Ectodermal cell (in vitro differentiated cells): ENCODE measurements around the gene SRPK2.
"Not testable (repeated sequence)": the region's sequence is repeated elsewhere in the genome, so short reads cannot be mapped to it uniquely, and the experiment has no call there.

Experiments
- H3K27ac ChIP-seq: 2 replicates; pipeline ENCODE4 v1.7.0; 2013; ENCODE audit warnings: mild to moderate bottlenecking, low read depth, low read length; ENCODE audit not compliant: insufficient read depth, poor library complexity, severe bottlenecking
- H3K27me3 ChIP-seq: 2 replicates; pipeline ENCODE4 v1.7.0; 2013; ENCODE audit warnings: mild to moderate bottlenecking, low read length; ENCODE audit not compliant: insufficient read depth, control insufficient read depth, poor library complexity, severe bottlenecking
- H3K36me3 ChIP-seq: one replicate; pipeline ENCODE4 v1.7.0; 2013; ENCODE audit warnings: low read length; ENCODE audit not compliant: control insufficient read depth, insufficient read depth
- H3K4me1 ChIP-seq: one replicate; pipeline ENCODE4 v1.7.0; 2013; ENCODE audit warnings: low read length; ENCODE audit not compliant: control insufficient read depth, insufficient read depth
- H3K4me3 ChIP-seq: 2 replicates; pipeline ENCODE4 v1.7.0; 2013; ENCODE audit warnings: low read depth, low read length, control low read depth; ENCODE audit not compliant: insufficient read depth
- H3K9me3 ChIP-seq: 2 replicates; pipeline ENCODE4 v1.7.0; 2013; ENCODE audit warnings: mild to moderate bottlenecking, low read length, moderate library complexity; ENCODE audit not compliant: control insufficient read depth
- WGBS, 2 experiments: methylation state at CpG; one replicate each; pipeline ENCODE4 v1.1.7; 2013; ENCODE audit warnings: missing lambda C conversion rate in 2 of 2; 5-methylcytosine and 5-hydroxymethylcytosine counted together

Gene SRPK2

GRCh38 chr7:105268511-105269392, 120.0 kb downstream of the SRPK2 start:
- WGBS, 2 experiments, result 81 to 86% methylated on average over 5 of the region's 6 CpGs
- H3K27me3 ChIP-seq, result no peaks in the 10 kb centered on the region
- H3K9me3 ChIP-seq, result no peaks in the 10 kb centered on the region
- no peak overlapping the region for H3K4me3 ChIP-seq
- H3K27ac ChIP-seq, result no peak overlapping the region
- no peaks in the 10 kb centered on the region for H3K36me3 ChIP-seq
- H3K4me1 ChIP-seq, result no peaks in the 10 kb centered on the region

- Histone ChIP-seq H3K4me3 (no peak overlapping the region), H3K4me1 (no peaks in the 10 kb centered on the region), H3K36me3 (no peaks in the 10 kb centered on the region), H3K27ac (no peak overlapping the region), H3K9me3 (no peaks in the 10 kb centered on the region), H3K27me3 (no peaks in the 10 kb centered on the region)
- WGBS, 2 experiments, result 87 to 98% methylated on average over 1 of the region's 1 CpG
Measured at GRCh38 chr7:105268056-105268455, 120.7 kb downstream of the SRPK2 start.

GRCh38 chr7:105267244-105267643, 121.5 kb downstream of the SRPK2 start:
- H3K4me1 ChIP-seq, result no peaks in the 10 kb centered on the region
- WGBS, 2 experiments, result 80 to 94% methylated on average over 1 of the region's 1 CpG
- no peaks in the 10 kb centered on the region for H3K27me3 ChIP-seq
- H3K36me3 ChIP-seq, result no peaks in the 10 kb centered on the region
- no peak overlapping the region for H3K27ac ChIP-seq
- H3K4me3 ChIP-seq, result no peak overlapping the region
- H3K9me3 ChIP-seq, result no peaks in the 10 kb centered on the region

GRCh38 chr7:105264707-105265106, 124.0 kb downstream of the SRPK2 start:
- H3K27me3 ChIP-seq, result no peaks in the 10 kb centered on the region
- H3K9me3 ChIP-seq, result no peaks in the 10 kb centered on the region
- H3K4me1 ChIP-seq, result no peaks in the 10 kb centered on the region
- no peak overlapping the region for H3K4me3 ChIP-seq
- no peaks in the 10 kb centered on the region for H3K36me3 ChIP-seq
- H3K27ac ChIP-seq, result no peak overlapping the region
- WGBS, 2 experiments, result 100% methylated on average over 1 of the region's 1 CpG

GRCh38 chr7:105261689-105262088, 127.0 kb downstream of the SRPK2 start:
- no peaks in the 10 kb centered on the region for H3K9me3 ChIP-seq
- no peak overlapping the region for H3K27ac ChIP-seq
- no peaks in the 10 kb centered on the region for H3K36me3 ChIP-seq
- H3K4me1 ChIP-seq, result no peaks in the 10 kb centered on the region
- H3K27me3 ChIP-seq, result no peaks in the 10 kb centered on the region
- 65 to 83% methylated on average over 2 of the region's 2 CpGs for WGBS, 2 experiments
- no peak overlapping the region for H3K4me3 ChIP-seq

- H3K27ac ChIP-seq, H3K4me3 ChIP-seq, H3K9me3 ChIP-seq, H3K4me1 ChIP-seq, H3K36me3 ChIP-seq, H3K27me3 ChIP-seq: not testable (repeated sequence)
- 89 to 97% methylated on average over 1 to 2 of the region's 2 CpGs for WGBS, 2 experiments
Measured at GRCh38 chr7:105260201-105260871, 128.4 kb downstream of the SRPK2 start.

- not testable (repeated sequence) for H3K36me3 ChIP-seq, H3K27ac ChIP-seq, H3K9me3 ChIP-seq
Measured at GRCh38 chr7:105258919-105259318, 129.8 kb downstream of the SRPK2 start.

GRCh38 chr7:105257338-105257737, 131.4 kb downstream of the SRPK2 start:
- no peaks in the 10 kb centered on the region for H3K27me3 ChIP-seq
- no peaks in the 10 kb centered on the region for H3K4me1 ChIP-seq
- no peak overlapping the region for H3K27ac ChIP-seq
- WGBS, 2 experiments, result 15 to 27% methylated on average over 1 of the region's 1 CpG
- H3K4me3 ChIP-seq, result no peak overlapping the region
- H3K36me3 ChIP-seq, result no peaks in the 10 kb centered on the region
- H3K9me3 ChIP-seq, result no peaks in the 10 kb centered on the region

More at GRCh38 chr7:105258919-105259318, 129.8 kb downstream of the SRPK2 start:
- H3K4me3 ChIP-seq, H3K27me3 ChIP-seq, H3K4me1 ChIP-seq: not testable (repeated sequence)

GRCh38 chr7:105256761-105257231, 131.9 kb downstream of the SRPK2 start:
- Histone ChIP-seq H3K27ac (no peak overlapping the region), H3K36me3 (no peaks in the 10 kb centered on the region), H3K27me3 (no peaks in the 10 kb centered on the region), H3K9me3 (no peaks in the 10 kb centered on the region), H3K4me1 (no peaks in the 10 kb centered on the region), H3K4me3 (no peak overlapping the region)
- whole genome bisulfite sequencing, 2 experiments, result 89 to 95% methylated on average over 2 of the region's 2 CpGs

- Histone ChIP-seq H3K4me3 (no peak overlapping the region), H3K27ac (no peak overlapping the region), H3K27me3 (no peaks in the 10 kb centered on the region), H3K36me3 (no peaks in the 10 kb centered on the region), H3K9me3 (no peaks in the 10 kb centered on the region), H3K4me1 (peaks cover 6% of the 10 kb centered on the region)
- 94 to 97% methylated on average over 3 of the region's 3 CpGs for WGBS, 2 experiments
Measured at GRCh38 chr7:105250706-105251105, 138.0 kb downstream of the SRPK2 start.
